PFSK-1 (cell line): Measurements from ENCODE around the gene SRPRB.

ENCODE experiments used
- FOXP2 ChIP-seq: optimal IDR thresholded peaks from 2 replicates; pipeline ENCODE3; 2011; ENCODE audit warnings: borderline replicate concordance, control low read depth, inconsistent platforms; ENCODE audit not compliant: insufficient read depth; ENCODE audit errors: extremely low read length, extremely low read depth
- POLR2AphosphoS5 ChIP-seq: IDR thresholded peaks from 2 replicates; pipeline ENCODE4 v1.6.1; 2012; ENCODE audit warnings: low read depth, mild to moderate bottlenecking, control low read depth, low read length, moderate library complexity
- SIN3A ChIP-seq: IDR thresholded peaks from 2 replicates; pipeline ENCODE4 v1.6.1; 2012; ENCODE audit warnings: mild to moderate bottlenecking, low read length, moderate library complexity, borderline replicate concordance; ENCODE audit not compliant: insufficient read depth
- TAF1 ChIP-seq: IDR thresholded peaks from 2 replicates; pipeline ENCODE4 v1.6.1; 2012; ENCODE audit warnings: low read length, control low read depth, borderline replicate concordance; ENCODE audit not compliant: insufficient read depth
- TF ChIP-seq, protein P1 (sequence below), 2 experiments: IDR thresholded peaks; 2 replicates each; pipeline versions ENCODE4 v1.6.1 to v1.8.0; 2011 to 2012; ENCODE audit warnings: low read depth in 2 of 2, low read length in 2 of 2, control low read depth in 1 of 2, inconsistent platforms in 1 of 2, mild to moderate bottlenecking in 1 of 2, moderate library complexity in 1 of 2; ENCODE audit not compliant: insufficient read depth in 1 of 2

The SRPRB gene

DNA sequence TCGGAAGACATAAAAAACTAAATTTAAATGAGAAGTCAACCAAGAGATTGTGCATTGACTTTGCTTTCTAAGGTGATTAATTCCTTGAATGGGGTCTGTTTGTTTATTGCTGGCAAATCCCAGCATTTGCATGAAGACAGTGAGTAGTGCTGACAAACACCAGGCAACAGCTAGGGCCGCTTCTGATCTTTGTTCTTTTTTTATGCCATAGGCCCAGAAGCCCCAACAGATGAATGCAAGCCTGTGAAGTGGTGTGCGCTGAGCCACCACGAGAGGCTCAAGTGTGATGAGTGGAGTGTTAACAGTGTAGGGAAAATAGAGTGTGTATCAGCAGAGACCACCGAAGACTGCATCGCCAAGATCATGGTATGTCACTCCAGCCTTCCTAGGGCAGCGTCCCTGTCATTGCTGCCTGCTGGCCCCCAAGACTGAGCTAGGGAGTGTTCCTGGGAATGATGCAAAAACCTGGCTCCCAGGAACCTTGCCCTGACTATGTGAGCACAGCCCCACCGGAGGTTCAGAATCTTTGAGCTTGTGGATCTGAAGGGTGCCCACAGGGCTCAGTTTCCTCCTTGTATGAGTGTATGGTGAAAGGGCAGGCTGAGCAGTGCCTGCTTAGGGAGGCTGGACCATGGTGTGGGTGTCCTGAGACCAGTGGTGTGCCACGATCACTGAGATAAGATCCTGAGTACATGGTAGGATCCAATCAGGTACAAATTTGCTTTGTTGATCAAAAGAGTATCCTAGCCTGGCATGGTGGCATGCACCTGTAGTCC, 46.5 kb upstream of the SRPRB start:
- no peak for TF ChIP-seq POLR2AphosphoS5
- TF ChIP-seq FOXP2 = no peak
- no peak for TF ChIP-seq TAF1
- no peak for TF ChIP-seq SIN3A
- TF ChIP-seq, protein P1, sequence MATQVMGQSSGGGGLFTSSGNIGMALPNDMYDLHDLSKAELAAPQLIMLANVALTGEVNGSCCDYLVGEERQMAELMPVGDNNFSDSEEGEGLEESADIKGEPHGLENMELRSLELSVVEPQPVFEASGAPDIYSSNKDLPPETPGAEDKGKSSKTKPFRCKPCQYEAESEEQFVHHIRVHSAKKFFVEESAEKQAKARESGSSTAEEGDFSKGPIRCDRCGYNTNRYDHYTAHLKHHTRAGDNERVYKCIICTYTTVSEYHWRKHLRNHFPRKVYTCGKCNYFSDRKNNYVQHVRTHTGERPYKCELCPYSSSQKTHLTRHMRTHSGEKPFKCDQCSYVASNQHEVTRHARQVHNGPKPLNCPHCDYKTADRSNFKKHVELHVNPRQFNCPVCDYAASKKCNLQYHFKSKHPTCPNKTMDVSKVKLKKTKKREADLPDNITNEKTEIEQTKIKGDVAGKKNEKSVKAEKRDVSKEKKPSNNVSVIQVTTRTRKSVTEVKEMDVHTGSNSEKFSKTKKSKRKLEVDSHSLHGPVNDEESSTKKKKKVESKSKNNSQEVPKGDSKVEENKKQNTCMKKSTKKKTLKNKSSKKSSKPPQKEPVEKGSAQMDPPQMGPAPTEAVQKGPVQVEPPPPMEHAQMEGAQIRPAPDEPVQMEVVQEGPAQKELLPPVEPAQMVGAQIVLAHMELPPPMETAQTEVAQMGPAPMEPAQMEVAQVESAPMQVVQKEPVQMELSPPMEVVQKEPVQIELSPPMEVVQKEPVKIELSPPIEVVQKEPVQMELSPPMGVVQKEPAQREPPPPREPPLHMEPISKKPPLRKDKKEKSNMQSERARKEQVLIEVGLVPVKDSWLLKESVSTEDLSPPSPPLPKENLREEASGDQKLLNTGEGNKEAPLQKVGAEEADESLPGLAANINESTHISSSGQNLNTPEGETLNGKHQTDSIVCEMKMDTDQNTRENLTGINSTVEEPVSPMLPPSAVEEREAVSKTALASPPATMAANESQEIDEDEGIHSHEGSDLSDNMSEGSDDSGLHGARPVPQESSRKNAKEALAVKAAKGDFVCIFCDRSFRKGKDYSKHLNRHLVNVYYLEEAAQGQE (IDR thresholded peaks at IDR 0.05; ENCODE audit: insufficient read depth in 1 of 2, low read depth in 2 of 2, low read length in 2 of 2) = no peak

GRCh38 chr3:133759740-133760305, 45.8 kb upstream of the SRPRB start:
- TF ChIP-seq POLR2AphosphoS5 = no peak
- no peak for TF ChIP-seq TAF1
- no peak for TF ChIP-seq SIN3A
- TF ChIP-seq FOXP2 = no peak

GRCh38 chr3:133760916-133761315, 44.7 kb upstream of the SRPRB start:
- TF ChIP-seq SIN3A = no peak
- TF ChIP-seq FOXP2 = no peak
- no peak for TF ChIP-seq TAF1
- TF ChIP-seq, protein P1 (IDR thresholded peaks at IDR 0.05; ENCODE audit: insufficient read depth in 1 of 2, low read depth in 2 of 2, low read length in 2 of 2) = no peak
- no peak for TF ChIP-seq POLR2AphosphoS5

DNA sequence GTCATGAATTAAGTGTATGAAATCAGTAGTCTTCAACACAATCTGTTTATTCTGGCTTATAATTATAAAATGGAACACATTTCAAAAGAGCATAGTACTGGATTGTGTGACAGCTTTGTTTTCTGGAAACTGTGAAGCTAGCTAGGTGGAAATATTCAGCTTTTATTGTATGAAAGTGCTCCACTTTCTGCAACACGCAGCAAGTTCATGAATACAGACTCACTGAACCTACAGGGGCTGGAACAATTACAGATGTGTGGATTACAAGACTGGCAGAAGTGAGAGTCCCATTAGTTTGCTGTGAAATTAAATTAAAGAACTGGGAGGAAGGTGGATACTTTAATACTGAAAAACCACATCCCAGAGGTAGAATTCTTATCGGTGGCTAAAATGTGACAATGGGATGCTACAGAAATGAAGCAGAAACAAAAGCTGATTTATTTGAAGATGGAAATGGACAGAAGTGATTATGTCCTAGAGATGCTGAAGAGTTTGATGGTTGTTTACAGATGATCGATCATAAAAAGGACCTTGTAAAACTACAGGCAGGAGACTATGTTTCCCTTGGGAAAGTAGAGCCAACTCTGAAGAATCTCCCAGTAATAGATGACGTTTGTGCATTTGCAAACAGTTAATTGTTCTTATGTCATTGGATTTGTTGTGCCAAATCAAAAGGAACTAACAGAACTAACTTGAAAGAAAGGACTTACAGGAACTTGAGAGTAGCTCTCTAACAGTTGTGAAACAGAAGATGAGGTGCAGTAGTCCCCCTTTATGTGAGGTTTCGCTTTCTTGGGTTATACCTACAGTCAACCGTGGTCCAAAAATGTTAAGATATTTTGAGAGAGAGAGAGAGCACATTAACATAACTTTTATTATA, 43.8 kb upstream of the SRPRB start:
- TF ChIP-seq SIN3A (no peak), POLR2AphosphoS5 (no peak), FOXP2 (no peak)

GRCh38 chr3:133762539-133762938, 43.1 kb upstream of the SRPRB start:
- TF ChIP-seq SIN3A = no peak
- TF ChIP-seq TAF1 = no peak

DNA sequence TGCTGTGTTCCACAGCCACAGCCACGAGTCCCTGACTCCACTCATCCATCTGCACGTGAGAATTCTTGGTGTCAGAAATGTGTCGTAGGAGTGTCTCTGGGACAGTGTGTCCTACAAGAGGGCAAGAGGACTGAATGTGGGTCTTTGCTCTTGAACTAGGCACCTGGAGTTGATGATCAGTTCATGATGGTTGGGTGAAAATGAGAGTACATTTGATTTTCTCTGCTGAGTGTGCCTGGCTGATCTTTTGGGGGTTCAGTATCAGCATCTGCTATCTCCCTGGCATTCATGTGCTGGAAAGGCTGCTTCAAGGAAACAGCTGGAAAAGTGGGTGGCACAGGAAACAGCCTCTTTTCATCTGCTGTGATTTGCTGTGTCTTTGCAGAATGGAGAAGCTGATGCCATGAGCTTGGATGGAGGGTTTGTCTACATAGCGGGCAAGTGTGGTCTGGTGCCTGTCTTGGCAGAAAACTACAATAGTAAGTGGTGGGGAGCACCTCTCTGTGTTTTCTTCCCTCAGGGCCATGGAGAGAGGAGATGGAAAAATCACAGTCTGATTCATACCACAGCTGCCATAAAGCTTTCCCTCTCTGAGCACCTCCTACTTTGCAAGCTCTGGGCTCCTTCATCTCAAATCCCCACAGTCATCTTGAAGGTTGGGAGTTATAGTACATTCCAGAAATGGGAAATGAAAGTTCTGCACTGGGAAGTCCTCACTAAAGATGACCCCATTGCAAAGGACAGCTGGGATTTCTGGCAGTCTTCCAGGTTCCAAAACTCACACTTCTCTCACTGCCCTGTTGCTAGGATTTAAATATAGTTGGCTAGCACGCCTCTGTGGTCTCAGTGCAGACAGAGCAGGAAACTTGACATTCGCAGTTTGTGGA, 41.6 kb upstream of the SRPRB start:
- TF ChIP-seq POLR2AphosphoS5 (no peak), FOXP2 (no peak), TAF1 (no peak), SIN3A (no peak)
- TF ChIP-seq, protein P1 (IDR thresholded peaks at IDR 0.05; ENCODE audit: insufficient read depth in 1 of 2, low read depth in 2 of 2, low read length in 2 of 2) = no peak
